HG02759 (cell line): ENCODE measurements around the gene CYP24A1.

Experiments
- ATAC-seq: cut with Tn5 transposase; IDR thresholded peaks from one replicate; pipeline ENCODE4 v1.9.1; 2021; ENCODE audit warnings: mild to moderate bottlenecking, moderate library complexity; ENCODE audit not compliant: unreplicated experiment

CYP24A1 gene

GRCh38 chr20:54177378-54177777, 3.6 kb upstream of the CYP24A1 start:
- no peak for ATAC-seq

GRCh38 chr20:54176610-54177009, 2.8 kb upstream of the CYP24A1 start:
- ATAC-seq: no peak

GRCh38 chr20:54174457-54175175, 830 bp upstream of the CYP24A1 start:
- ATAC-seq: no peak

- ATAC-seq: no peak
These were observed 732 bp downstream of the CYP24A1 start for GRCh38 chr20:54172856-54173652.

- ATAC-seq: no peak
These were observed 1.3 kb downstream of the CYP24A1 start for GRCh38 chr20:54172532-54172855.

- ATAC-seq: no peak
These were observed 2.8 kb downstream of the CYP24A1 start for GRCh38 chr20:54170963-54171362.

- no peak for ATAC-seq
These were observed 3.7 kb downstream of the CYP24A1 start for GRCh38 chr20:54170026-54170471.

- no peak for ATAC-seq
These were observed 4.6 kb downstream of the CYP24A1 start for GRCh38 chr20:54168961-54169862.

- ATAC-seq: no peak
These were observed 5.6 kb downstream of the CYP24A1 start for GRCh38 chr20:54167909-54168872.

- no peak for ATAC-seq
These were observed 6.7 kb downstream of the CYP24A1 start for GRCh38 chr20:54166987-54167662.

GRCh38 chr20:54165803-54166202, 8.0 kb downstream of the CYP24A1 start:
- no peak for ATAC-seq

- ATAC-seq: no peak
These were observed 8.8 kb downstream of the CYP24A1 start for GRCh38 chr20:54165014-54165413.

GRCh38 chr20:54163402-54163801, 10.4 kb downstream of the CYP24A1 start:
- ATAC-seq: no peak

- no peak for ATAC-seq
These were observed 11.3 kb downstream of the CYP24A1 start for GRCh38 chr20:54162378-54163009.

- no peak for ATAC-seq
These were observed 12.0 kb downstream of the CYP24A1 start for GRCh38 chr20:54161821-54162149.

GRCh38 chr20:54161008-54161820, 12.6 kb downstream of the CYP24A1 start:
- no peak for ATAC-seq

GRCh38 chr20:54160065-54161007, 13.4 kb downstream of the CYP24A1 start:
- ATAC-seq: no peak
